ENCODE results near the gene MRPL12. TPM values are rescaled to one million over a fixed set of nuclear protein-coding genes. Genes with fewer than 3 reads are reported as not detected.

MRPL12 gene
- total and polyA plus RNA-seq, 2 of the 13 experiments (the other 11 are each of a cell fraction or from before 2014, with no cell fraction given): 39.1 to 94.1 TPM

DNA sequence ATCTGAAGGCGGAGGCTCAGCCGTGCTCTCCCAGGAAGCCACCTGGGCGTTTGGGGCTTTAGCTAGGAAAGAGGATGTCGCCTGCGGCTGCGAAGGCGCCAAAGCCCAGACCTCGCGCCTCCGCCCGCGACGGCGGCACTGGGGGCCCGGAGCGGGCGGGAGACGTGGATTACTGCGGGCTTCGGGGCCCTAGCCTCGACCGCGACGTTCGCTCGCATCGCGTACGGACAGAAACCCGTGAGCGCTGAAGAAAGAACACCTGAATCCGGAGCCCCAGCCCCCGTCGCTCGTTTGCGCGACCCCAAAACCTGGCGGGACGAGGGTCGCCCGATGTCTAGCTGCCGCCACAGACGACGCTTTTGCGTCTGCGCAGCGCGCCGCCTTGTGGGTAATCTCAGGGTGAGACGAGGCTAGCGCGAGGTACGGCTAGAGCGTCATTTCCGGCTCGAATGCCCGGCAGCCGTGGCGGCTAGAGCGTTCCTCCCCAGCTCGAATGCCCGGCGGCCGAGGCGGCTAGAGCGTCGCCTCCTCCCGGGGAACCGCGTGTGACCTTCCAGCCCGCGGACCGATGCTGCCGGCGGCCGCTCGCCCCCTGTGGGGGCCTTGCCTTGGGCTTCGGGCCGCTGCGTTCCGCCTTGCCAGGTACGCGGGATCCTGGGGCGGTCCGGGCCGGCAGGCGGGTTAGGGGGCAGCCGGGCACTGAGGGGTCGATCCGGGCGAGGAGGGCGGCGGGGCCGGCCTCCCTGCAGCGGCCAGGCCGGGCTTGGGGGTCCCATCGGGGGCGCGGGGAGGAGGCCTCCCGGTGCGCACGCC is at the start of gene MRPL12 (continued):
- peak; percentile 93 for TF ChIP-seq ZNF205 (CRISPR knock-in tag; IDR thresholded peaks at IDR 0.05)
- TF ChIP-seq, protein P1, sequence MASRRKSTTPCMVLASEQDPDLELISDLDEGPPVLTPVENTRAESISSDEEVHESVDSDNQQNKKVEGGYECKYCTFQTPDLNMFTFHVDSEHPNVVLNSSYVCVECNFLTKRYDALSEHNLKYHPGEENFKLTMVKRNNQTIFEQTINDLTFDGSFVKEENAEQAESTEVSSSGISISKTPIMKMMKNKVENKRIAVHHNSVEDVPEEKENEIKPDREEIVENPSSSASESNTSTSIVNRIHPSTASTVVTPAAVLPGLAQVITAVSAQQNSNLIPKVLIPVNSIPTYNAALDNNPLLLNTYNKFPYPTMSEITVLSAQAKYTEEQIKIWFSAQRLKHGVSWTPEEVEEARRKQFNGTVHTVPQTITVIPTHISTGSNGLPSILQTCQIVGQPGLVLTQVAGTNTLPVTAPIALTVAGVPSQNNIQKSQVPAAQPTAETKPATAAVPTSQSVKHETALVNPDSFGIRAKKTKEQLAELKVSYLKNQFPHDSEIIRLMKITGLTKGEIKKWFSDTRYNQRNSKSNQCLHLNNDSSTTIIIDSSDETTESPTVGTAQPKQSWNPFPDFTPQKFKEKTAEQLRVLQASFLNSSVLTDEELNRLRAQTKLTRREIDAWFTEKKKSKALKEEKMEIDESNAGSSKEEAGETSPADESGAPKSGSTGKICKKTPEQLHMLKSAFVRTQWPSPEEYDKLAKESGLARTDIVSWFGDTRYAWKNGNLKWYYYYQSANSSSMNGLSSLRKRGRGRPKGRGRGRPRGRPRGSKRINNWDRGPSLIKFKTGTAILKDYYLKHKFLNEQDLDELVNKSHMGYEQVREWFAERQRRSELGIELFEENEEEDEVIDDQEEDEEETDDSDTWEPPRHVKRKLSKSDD (CRISPR knock-in tag; IDR thresholded peaks at IDR 0.05; ENCODE audit: low read depth): peak; percentile 92
- TF ChIP-seq, protein P2, sequence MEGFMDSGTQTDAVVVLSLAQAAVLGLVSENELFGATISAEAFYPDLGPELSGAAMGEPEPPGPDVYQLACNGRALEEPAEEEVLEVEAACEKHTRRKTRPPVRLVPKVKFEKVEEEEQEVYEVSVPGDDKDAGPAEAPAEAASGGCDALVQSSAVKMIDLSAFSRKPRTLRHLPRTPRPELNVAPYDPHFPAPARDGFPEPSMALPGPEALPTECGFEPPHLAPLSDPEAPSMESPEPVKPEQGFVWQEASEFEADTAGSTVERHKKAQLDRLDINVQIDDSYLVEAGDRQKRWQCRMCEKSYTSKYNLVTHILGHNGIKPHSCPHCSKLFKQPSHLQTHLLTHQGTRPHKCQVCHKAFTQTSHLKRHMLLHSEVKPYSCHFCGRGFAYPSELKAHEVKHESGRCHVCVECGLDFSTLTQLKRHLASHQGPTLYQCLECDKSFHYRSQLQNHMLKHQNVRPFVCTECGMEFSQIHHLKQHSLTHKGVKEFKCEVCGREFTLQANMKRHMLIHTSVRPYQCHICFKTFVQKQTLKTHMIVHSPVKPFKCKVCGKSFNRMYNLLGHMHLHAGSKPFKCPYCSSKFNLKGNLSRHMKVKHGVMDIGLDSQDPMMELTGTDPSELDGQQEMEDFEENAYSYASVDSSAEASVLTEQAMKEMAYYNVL (CRISPR knock-in tag; IDR thresholded peaks at IDR 0.05; ENCODE audit: borderline replicate concordance): peak; percentile 68; the same call in 1 of the 2 replicates
- TF ChIP-seq, protein P3, sequence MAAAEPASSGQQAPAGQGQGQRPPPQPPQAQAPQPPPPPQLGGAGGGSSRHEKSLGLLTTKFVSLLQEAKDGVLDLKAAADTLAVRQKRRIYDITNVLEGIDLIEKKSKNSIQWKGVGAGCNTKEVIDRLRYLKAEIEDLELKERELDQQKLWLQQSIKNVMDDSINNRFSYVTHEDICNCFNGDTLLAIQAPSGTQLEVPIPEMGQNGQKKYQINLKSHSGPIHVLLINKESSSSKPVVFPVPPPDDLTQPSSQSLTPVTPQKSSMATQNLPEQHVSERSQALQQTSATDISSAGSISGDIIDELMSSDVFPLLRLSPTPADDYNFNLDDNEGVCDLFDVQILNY (CRISPR knock-in tag; conservative IDR thresholded peaks at IDR 0.05): peak; percentile 60
- TF ChIP-seq AHDC1 (CRISPR knock-in tag; IDR thresholded peaks at IDR 0.05; ENCODE audit: borderline replicate concordance): peak; percentile 66; the same call in 1 of the 2 replicates
- TF ChIP-seq PRPF4 (IDR thresholded peaks at IDR 0.05; ENCODE audit: low read depth, low read length, poor library complexity, severe bottlenecking): no peak
- TF ChIP-seq, protein P4, sequence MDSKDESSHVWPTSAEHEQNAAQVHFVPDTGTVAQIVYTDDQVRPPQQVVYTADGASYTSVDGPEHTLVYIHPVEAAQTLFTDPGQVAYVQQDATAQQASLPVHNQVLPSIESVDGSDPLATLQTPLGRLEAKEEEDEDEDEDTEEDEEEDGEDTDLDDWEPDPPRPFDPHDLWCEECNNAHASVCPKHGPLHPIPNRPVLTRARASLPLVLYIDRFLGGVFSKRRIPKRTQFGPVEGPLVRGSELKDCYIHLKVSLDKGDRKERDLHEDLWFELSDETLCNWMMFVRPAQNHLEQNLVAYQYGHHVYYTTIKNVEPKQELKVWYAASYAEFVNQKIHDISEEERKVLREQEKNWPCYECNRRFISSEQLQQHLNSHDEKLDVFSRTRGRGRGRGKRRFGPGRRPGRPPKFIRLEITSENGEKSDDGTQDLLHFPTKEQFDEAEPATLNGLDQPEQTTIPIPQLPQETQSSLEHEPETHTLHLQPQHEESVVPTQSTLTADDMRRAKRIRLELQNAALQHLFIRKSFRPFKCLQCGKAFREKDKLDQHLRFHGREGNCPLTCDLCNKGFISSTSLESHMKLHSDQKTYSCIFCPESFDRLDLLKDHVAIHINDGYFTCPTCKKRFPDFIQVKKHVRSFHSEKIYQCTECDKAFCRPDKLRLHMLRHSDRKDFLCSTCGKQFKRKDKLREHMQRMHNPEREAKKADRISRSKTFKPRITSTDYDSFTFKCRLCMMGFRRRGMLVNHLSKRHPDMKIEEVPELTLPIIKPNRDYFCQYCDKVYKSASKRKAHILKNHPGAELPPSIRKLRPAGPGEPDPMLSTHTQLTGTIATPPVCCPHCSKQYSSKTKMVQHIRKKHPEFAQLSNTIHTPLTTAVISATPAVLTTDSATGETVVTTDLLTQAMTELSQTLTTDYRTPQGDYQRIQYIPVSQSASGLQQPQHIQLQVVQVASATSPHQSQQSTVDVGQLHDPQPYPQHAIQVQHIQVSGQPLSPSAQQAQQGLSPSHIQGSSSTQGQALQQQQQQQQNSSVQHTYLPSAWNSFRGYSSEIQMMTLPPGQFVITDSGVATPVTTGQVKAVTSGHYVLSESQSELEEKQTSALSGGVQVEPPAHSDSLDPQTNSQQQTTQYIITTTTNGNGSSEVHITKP (CRISPR knock-in tag; IDR thresholded peaks at IDR 0.05; ENCODE audit: low read depth): peak; percentile 76; the same call in 1 of the 2 replicates
- no peak for TF ChIP-seq NFRKB (IDR thresholded peaks at IDR 0.05)
- TF ChIP-seq MAZ (IDR thresholded peaks at IDR 0.05; ENCODE audit: borderline replicate concordance, low read depth, low read length): peak; percentile 46; the same call in 1 of the 2 replicates
- peak; percentile 91 for TF ChIP-seq MAZ (CRISPR knock-in tag; IDR thresholded peaks at IDR 0.05; ENCODE audit: low read depth)
- peak; percentile 79; the same call in 1 of the 2 replicates for TF ChIP-seq GTF3A (CRISPR knock-in tag; conservative IDR thresholded peaks at IDR 0.05)

Measured in HepG2 (cell line).